Right atrium auricular region (tissue), 2 donors: ENCODE results near the gene KIF6. TPM values are rescaled to one million over a fixed set of nuclear protein-coding genes. Genes with fewer than 3 reads are reported as not detected.

Experiments used
- DNase-seq: peaks from one replicate; pipeline ENCODE4 v3.0.0-alpha.2; 2019; ENCODE audit warnings: low spot score
- H3K27ac ChIP-seq, 2 donors: fragments of 200-600 bp; sonication (generic); 1 replicate in 1 of 2; 2 replicates in 1 of 2; pipeline ENCODE4 v1.5.1; 2016 to 2019
- H3K27me3 ChIP-seq, 2 donors: fragments of 200-600 bp; sonication (generic); one replicate each; pipeline versions ENCODE4 v1.5.1 to v1.6.0; 2017 to 2019
- H3K36me3 ChIP-seq: fragments of 200-600 bp; sonication (generic); one replicate; pipeline ENCODE4 v1.5.1; 2016
- H3K4me1 ChIP-seq, 2 donors: fragments of 200-600 bp; sonication (generic); one replicate each; pipeline versions ENCODE4 v1.5.1 to v1.6.0; 2017 to 2019
- H3K4me3 ChIP-seq, 2 donors: fragments of 200-600 bp; sonication (generic); 1 replicate in 1 of 2; 2 replicates in 1 of 2; pipeline ENCODE4 v1.5.1; 2017 to 2019; ENCODE audit warnings: mild to moderate bottlenecking in 1 of 2, moderate library complexity in 1 of 2
- H3K9me3 ChIP-seq, 2 donors: fragments of 200-600 bp; sonication (generic); one replicate each; pipeline ENCODE4 v1.5.1; 2019
- total RNA-seq, 2 donors: library from RNA; depleted of rRNA; stranded (reverse); fragments of >200 nt; gene quantifications; one replicate each; pipeline ENCODE4 v1.1.0, GENCODE V29; 2016
- TF ChIP-seq, protein P1 (sequence below), 2 donors: fragments of 200-600 bp; sonication (generic); IDR thresholded peaks; one replicate each; pipeline ENCODE4 v1.5.1; 2019; ENCODE audit warnings: antibody characterized with exemption in 2 of 2

Gene KIF6
- total RNA-seq, 2 donors from 2014 or later, result not detected

DNA sequence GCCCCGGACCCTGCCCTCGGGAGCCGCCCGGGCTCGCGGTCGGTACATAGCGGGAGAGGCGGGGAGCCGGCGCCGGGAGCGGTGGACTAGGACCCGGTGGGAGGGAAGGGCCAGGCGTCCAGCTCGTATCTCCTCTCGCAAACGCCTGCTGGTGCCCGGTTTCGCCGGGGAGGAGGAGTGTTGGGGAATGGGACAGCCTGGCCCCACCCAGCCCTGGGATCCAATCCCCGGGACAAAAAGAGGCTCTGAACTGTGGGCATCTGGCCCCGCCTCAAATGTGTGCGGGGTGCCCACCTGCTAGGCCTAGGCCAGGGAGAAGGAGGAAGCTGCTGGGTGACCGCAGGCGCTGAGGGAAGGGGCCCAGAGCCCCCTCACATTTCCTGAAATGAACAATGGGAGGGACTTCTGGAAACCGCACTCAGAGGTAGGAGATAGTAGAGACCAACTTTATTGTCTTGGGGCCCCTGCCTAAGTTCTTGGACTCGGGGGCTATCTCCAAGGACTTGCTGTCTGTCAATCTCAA, 410.9 kb downstream of the KIF6 start, which contains the start of gene KCNK17:
KCNK17 (minus strand) TSS at position 147 of the 523 bp plus-strand sequence; CDS start at position 48, 99 bp downstream.
- H3K4me3 ChIP-seq, result peak within 1 kb of the TSS; percentile 29 to 47
- TF ChIP-seq, protein P1, sequence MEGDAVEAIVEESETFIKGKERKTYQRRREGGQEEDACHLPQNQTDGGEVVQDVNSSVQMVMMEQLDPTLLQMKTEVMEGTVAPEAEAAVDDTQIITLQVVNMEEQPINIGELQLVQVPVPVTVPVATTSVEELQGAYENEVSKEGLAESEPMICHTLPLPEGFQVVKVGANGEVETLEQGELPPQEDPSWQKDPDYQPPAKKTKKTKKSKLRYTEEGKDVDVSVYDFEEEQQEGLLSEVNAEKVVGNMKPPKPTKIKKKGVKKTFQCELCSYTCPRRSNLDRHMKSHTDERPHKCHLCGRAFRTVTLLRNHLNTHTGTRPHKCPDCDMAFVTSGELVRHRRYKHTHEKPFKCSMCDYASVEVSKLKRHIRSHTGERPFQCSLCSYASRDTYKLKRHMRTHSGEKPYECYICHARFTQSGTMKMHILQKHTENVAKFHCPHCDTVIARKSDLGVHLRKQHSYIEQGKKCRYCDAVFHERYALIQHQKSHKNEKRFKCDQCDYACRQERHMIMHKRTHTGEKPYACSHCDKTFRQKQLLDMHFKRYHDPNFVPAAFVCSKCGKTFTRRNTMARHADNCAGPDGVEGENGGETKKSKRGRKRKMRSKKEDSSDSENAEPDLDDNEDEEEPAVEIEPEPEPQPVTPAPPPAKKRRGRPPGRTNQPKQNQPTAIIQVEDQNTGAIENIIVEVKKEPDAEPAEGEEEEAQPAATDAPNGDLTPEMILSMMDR (IDR thresholded peaks at IDR 0.05), result no peak
- no peak for DNase-seq
- H3K27me3 ChIP-seq, result peaks cover 4 to 17% of the 10 kb centered on the region in 2 donors
- H3K27ac ChIP-seq, result peak within 1 kb of the TSS in 1 of 2 donors; percentile 31
- no peaks in the 10 kb centered on the region for H3K36me3 ChIP-seq
- H3K4me1 ChIP-seq, result peaks cover 0 to 18% of the 10 kb centered on the region in 2 donors
- H3K9me3 ChIP-seq, result no peaks in the 10 kb centered on the region

DNA sequence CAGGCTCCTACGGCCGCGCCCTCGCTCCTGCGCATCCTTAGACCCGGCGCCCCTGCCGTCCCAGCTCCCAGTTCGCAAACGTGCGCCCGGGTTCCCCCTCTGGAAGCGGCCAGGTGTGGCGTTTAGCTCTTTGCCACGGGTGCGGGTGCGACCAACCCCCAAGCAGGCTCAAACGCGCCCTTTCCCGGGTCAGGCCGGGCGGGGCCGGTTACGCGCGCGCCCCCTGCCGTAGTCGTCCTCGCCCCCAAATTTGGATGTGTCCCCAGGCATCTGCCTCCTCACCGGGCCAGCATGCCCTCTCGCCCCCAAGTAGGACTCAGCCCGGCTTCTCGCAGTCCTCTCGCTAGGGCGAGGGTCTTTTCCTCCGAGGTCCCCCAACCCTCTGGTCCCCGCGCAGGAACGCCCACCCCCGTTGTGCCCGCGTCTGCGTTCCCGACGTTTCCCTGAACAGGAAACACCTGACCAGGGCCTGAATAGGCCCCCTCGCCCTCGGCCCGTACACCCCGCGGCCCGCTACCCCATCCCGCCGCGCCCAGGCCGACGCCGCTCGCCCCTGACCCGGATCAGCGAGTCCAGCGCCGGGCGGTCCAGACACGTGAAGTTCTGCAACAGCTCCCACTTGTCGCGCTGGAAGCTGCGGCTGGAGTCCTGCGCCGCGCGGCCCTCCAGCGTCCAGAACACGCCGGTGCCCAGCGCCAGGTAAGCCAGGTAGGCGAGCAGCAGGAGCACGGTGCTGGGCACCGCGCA, 411.5 kb downstream of the KIF6 start:
- TF ChIP-seq, protein P1 (IDR thresholded peaks at IDR 0.05), result no peak
- H3K27ac ChIP-seq, result peak overlapping the region in 1 of 2 donors; percentile 31
- H3K4me1 ChIP-seq, result peaks cover 0 to 18% of the 10 kb centered on the region in 2 donors
- H3K36me3 ChIP-seq, result no peaks in the 10 kb centered on the region
- no peaks in the 10 kb centered on the region for H3K9me3 ChIP-seq
- no peak for DNase-seq
- H3K4me3 ChIP-seq, result peak overlapping the region; percentile 29 to 47
- H3K27me3 ChIP-seq, result peaks cover 4 to 17% of the 10 kb centered on the region in 2 donors

DNA sequence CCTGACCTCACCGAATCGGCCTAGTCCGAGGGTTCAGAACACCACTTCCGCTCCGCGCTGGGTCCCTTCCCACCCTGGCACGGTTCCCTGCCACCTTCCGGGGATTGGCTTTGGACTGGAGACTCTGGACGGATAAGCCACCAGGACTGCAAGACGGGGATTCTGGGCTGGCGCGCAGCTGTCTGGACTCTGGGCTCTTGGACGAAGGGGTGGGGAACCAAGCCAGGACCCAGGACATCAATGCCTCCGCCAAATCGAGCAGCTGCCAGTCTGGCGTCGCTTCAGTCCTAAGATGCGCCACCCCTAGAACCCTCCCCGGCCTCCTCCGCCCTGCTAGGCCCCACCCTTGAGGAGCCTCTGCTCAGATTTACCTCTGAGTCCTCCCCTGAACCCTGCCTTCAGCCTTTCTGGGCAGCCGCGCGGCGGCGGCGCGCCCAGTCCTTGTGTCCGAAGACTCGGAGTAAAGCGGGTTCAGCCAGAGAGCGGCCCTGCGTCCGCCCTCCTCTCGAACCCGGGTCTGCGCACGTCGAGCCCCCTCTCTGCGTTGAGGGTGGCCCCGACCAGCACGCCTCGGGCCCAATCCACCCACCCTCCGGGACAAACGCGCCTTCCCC, 412.2 kb downstream of the KIF6 start:
- Histone ChIP-seq H3K27ac (peak overlapping the region in 1 of 2 donors; percentile 31), H3K4me1 (peaks cover 0 to 18% of the 10 kb centered on the region in 2 donors), H3K27me3 (peaks cover 4 to 17% of the 10 kb centered on the region in 2 donors), H3K4me3 (peak overlapping the region; percentile 29 to 47), H3K36me3 (no peaks in the 10 kb centered on the region), H3K9me3 (no peaks in the 10 kb centered on the region)
- TF ChIP-seq, protein P1 (IDR thresholded peaks at IDR 0.05), result no peak
- peak; percentile 66 for DNase-seq

DNA sequence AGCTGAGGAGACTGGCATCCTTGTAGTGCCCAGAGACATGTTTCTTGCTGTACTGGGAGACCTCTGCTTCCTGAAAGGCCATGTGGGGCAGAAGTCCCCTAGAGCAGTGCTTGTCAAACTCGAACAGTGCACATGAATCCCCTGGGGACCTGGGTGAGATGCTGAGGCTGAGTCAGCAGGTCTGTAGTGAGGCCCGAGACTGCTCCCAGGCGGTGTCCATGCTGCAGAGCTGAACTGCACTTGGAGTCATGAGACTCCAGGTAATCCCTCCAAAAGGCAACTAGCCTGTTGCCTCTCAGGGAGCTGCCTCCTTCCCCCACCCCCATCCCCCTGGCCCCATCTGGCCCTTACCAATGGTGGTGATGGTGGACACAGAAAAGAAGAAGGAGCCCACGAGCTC, 414.7 kb downstream of the KIF6 start:
- no peak overlapping the region for H3K27ac ChIP-seq
- H3K36me3 ChIP-seq, result no peaks in the 10 kb centered on the region
- H3K9me3 ChIP-seq, result no peaks in the 10 kb centered on the region
- TF ChIP-seq, protein P1 (IDR thresholded peaks at IDR 0.05), result no peak
- peaks cover 4 to 17% of the 10 kb centered on the region in 2 donors for H3K27me3 ChIP-seq
- H3K4me3 ChIP-seq, result no peak overlapping the region
- peaks cover 0 to 18% of the 10 kb centered on the region in 2 donors for H3K4me1 ChIP-seq
- no peak for DNase-seq

DNA sequence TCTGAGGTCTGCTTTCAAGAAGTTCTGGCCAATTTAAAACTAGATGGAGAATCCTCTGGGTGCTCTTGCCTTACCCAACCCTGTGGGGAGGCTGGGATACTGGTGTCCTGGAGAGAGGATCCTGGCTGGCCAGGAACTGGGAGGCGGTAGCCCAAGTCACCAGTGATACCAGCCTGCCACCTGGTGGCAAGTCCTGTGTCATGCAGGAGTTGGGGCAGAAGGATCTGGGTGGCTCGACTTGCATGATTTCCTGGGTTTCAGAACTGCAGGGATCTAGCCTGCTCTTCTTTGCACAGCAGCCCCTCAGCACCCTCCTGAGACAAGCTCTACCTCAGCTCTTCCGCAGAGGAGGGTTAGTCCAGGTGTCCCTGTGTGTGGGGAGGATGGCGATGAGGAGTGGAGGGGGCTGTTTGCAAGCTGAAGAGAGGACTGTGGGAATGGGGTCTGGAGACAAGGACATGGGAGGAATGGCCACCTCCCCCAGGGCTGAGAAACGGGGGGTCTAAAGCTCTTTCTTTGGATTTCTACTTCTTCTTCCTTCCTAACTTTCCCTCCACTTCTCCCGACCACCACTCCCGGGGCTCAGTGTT, 415.2 kb downstream of the KIF6 start:
- peaks cover 0 to 18% of the 10 kb centered on the region in 2 donors for H3K4me1 ChIP-seq
- H3K36me3 ChIP-seq, result no peaks in the 10 kb centered on the region
- no peak overlapping the region for H3K27ac ChIP-seq
- peaks cover 4 to 17% of the 10 kb centered on the region in 2 donors for H3K27me3 ChIP-seq
- DNase-seq, result peak; percentile 76
- no peaks in the 10 kb centered on the region for H3K9me3 ChIP-seq
- H3K4me3 ChIP-seq, result no peak overlapping the region
- TF ChIP-seq, protein P1 (IDR thresholded peaks at IDR 0.05), result peak; percentile 78 to 92
